GM10248 (cell line): Measurements from ENCODE around the gene FEZ2.

Source experiments
- CTCF ChIA-PET: fragments of 300-600 bp; sonication (Branson Sonifier 250); formaldehyde crosslinking; extraction: SDS; loops from one replicate; lab custom pipeline; 2021; ENCODE audit warnings: antibody characterized with exemption; lab: Yijun Ruan, JAX
- POLR2A ChIA-PET: fragments of 350-650 bp; sonication (Branson Sonifier 250); formaldehyde crosslinking; extraction: SDS; loops from one replicate; lab custom pipeline; 2020; ENCODE audit warnings: antibody characterized with exemption; lab: Yijun Ruan, JAX
- DNase-seq: peaks from one replicate; pipeline ENCODE4 v3.0.0; 2012; ENCODE audit errors: extremely low spot score
- TF ChIP-seq, protein P1 (sequence below): IDR thresholded peaks from 2 replicates; pipeline ENCODE4 v1.5.1; 2012; ENCODE audit warnings: mild to moderate bottlenecking, low read depth; ENCODE audit errors: extremely low read depth, missing control alignments, control extremely low read depth

The FEZ2 gene

DNA sequence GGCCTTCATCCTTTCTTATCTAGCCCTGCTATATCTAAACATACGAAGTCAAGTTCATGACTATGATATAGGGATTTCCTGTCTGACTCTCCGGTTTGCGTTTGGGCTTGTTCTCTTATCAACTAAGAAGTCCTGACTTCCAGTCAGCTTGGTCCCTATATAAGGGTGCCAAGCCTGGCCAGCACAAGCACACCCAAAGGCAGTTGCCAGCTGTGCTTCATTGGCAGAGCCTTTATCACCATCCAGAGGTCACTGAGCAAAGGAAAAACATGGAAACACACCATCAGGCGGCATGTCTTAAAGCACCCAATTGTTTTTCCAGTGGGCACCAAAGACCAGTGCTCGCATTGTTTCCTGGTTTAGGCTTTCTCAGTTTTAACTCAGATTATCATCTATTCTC is 72.7 kb downstream of the FEZ2 start:
- CTCF ChIA-PET, result interaction anchor here (2.4 to 2.6 kb wide), 2 partner anchors 14 to 18 kb away, joined by 11 read pairs; no protein-coding TSS in a partner anchor
- no peak for DNase-seq
- POLR2A ChIA-PET, result no interaction called here
- TF ChIP-seq, protein P1, sequence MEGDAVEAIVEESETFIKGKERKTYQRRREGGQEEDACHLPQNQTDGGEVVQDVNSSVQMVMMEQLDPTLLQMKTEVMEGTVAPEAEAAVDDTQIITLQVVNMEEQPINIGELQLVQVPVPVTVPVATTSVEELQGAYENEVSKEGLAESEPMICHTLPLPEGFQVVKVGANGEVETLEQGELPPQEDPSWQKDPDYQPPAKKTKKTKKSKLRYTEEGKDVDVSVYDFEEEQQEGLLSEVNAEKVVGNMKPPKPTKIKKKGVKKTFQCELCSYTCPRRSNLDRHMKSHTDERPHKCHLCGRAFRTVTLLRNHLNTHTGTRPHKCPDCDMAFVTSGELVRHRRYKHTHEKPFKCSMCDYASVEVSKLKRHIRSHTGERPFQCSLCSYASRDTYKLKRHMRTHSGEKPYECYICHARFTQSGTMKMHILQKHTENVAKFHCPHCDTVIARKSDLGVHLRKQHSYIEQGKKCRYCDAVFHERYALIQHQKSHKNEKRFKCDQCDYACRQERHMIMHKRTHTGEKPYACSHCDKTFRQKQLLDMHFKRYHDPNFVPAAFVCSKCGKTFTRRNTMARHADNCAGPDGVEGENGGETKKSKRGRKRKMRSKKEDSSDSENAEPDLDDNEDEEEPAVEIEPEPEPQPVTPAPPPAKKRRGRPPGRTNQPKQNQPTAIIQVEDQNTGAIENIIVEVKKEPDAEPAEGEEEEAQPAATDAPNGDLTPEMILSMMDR, result no peak

DNA sequence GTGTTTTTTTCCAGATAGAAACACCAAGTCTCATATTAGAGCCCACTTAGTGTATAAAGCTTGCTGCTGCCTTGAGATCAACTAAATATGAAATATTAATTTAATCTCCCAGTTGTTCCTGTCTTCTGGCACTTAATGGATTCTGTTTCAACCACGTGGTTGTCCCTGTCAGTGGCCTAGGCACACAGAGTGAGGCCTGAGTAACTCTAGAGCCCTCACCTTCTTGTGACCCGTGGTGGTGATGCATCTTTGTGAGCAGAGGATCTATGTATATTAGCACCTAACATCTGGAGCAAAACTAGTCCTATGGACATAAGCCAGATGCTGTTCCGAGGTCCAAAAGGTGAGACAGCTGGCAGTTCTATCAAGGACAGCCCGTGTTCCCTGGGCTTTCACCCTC is 74.8 kb downstream of the FEZ2 start:
- no peak for DNase-seq
- ChIA-PET POLR2A (no interaction called here), CTCF (interaction anchor here (2.4 to 2.6 kb wide), 2 partner anchors 12 to 16 kb away, joined by 11 read pairs; no protein-coding TSS in a partner anchor)
- TF ChIP-seq, protein P1, result no peak

DNA sequence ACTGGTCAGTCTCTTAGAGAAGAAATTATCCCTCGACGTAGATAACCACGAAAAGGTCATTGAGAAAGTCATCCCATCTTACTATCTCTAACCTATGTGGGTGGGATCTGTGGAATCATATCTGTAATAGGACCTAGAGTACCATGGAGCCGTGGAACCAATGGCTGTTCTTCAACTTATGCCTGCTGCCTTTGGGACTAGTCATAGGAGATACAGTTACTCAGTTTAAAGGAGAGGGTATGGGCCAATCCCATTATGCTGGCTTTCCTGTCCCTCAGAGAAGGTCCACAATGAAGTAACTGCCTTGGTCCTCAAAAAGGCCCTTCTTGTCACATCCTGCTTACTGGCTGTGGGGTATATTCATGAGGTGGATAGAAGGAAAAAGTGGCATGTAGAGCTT is 77.5 kb downstream of the FEZ2 start:
- TF ChIP-seq, protein P1, result no peak
- POLR2A ChIA-PET, result no interaction called here
- no peak for DNase-seq
- CTCF ChIA-PET, result interaction anchor here (0.9 to 2.6 kb wide), 6 partner anchors 8 to 26 kb away, joined by 3 to 9 read pairs (median 4); no protein-coding TSS in a partner anchor

DNA sequence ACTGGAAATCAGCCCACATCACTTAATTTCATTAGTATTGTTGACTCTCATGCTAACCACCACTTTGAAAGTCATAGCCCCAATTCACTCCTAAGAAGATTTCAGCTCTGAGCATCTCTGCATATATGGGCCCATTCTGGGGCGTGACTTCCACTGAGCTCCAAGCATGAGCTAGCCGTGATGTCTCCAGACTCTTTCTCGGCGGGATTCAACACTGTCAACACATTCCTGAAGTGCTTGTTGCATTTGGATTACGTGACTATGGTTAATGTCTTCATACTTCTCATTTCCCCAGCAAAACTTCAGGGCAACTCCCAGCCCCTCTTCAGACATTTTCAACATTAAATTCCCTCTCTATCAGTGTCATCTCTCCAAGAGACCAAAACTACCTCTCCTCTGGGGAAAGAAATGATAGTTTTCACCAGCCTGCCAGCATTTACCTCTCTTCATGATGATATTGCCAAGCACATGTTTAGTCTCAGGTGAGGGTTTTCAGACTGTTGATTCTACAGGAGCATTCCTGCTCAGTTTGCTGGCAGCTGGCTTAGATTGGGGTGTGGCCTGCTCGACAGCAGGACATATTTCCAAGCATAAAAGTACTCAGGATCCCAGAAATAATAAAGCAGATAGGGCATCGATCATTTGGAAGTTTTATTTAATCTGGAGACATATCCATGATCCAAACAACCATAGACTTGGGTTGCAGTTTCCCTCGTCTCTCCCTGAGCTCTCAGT is 81.7 kb downstream of the FEZ2 start:
- POLR2A ChIA-PET, result no interaction called here
- CTCF ChIA-PET, result interaction anchor here (1.1 to 1.9 kb wide), 4 partner anchors 9 to 23 kb away, joined by 3 to 7 read pairs (median 3); no protein-coding TSS in a partner anchor

DNA sequence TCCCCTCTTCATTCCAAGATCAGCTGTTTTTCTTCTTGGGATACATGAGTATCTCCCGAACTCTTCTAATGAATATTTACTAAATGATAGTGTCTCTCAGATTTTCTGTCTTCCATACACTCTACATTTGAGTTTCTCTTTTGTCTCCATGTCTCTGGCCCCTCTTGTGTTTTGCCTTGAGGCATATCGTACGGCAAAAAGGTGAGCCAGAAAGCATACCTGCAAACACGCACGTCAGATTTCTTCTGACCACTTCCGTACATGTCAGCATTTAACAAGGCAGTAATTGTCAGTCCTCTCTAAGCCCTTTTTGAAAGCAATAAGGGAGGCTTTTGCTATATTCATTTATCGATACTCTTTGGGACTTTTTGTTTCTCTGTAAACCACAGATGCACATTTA is 82.4 kb downstream of the FEZ2 start:
- ChIA-PET POLR2A (no interaction called here), CTCF (interaction anchor here (1.4 to 1.9 kb wide), 3 partner anchors 9 to 149 kb away, joined by 3 to 5 read pairs (median 4); no protein-coding TSS in a partner anchor)
- TF ChIP-seq, protein P1, result no peak
- no peak for DNase-seq

More for the DNA sequence above, 81.7 kb downstream of the FEZ2 start:
- TF ChIP-seq, protein P1, result no peak
- DNase-seq, result no peak

DNA sequence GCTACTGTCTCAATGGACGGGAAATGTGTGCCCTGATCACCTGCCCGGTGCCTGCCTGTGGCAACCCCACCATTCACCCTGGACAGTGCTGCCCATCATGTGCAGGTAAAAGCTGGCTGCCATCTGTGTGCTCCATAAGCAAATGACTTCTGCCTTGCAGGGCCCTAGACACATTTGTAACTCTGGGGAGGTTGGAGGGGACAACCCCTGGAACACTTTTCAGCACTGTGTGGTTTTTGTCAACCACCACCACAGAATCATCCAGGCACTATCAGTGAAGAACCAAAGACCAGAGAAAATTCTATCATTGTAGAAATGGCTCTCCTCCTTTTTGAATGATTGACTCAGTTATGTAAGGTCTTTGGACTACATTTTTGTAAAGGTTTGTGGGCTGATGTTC is 84.3 kb downstream of the FEZ2 start:
- no peak for DNase-seq
- TF ChIP-seq, protein P1, result no peak
- ChIA-PET CTCF (interaction anchor here (0.6 to 1.6 kb wide), 4 partner anchors 10 to 163 kb away, joined by 3 to 4 read pairs (median 3); no protein-coding TSS in a partner anchor), POLR2A (no interaction called here)
